HCT116 (cell line): ENCODE measurements around the gene KCNRG. TPM values are rescaled to one million over a fixed set of nuclear protein-coding genes. Genes with fewer than 3 reads are reported as not detected.

Source experiments
- ATAC-seq: fragments of 200-7000 bp; cut with Tn5 transposase; 2 replicates; pipeline ENCODE4 v1.9.1; 2020; ENCODE audit warnings: mild to moderate bottlenecking, moderate library complexity
- BruUV-seq: library from RNA; stranded (reverse); fragments of 400-500 nt; replicated peaks from 2 replicates; lab custom pipeline; 2021; lab: Mats Ljungman, UMichigan
- CTCF ChIA-PET: fragments of 300-600 bp; sonication (Branson Sonifier 250); formaldehyde crosslinking; loops from one replicate; lab custom pipeline; 2021; ENCODE audit warnings: antibody characterized with exemption; lab: Charles Lee
- POLR2A ChIA-PET: fragments of 300-600, 350-600 bp; sonication (Branson Sonifier 250); formaldehyde crosslinking; loops from one replicate; lab custom pipeline; 2021; ENCODE audit warnings: antibody characterized with exemption; lab: Charles Lee
- RAD21 ChIA-PET, 2 experiments: fragments of 300-600 bp; sonication (Branson Sonifier 250); formaldehyde crosslinking; loops; one replicate each; lab custom pipeline; 2023; ENCODE audit warnings: low total read pairs in 2 of 2; ENCODE audit not compliant: uncharacterized antibody in 2 of 2, unreplicated experiment in 2 of 2, low non-redundant PET in 1 of 2; lab: Charles Lee
- DNase-seq: peaks from one replicate; pipeline ENCODE4 v3.0.0-alpha.2; 2010; ENCODE audit warnings: low read depth, low spot score
- H2AFZ ChIP-seq: fragments of 200-600 bp; shearing (Covaris generic), sonication (generic); 2 replicates; pipeline ENCODE4 v1.6.1; 2017; ENCODE audit warnings: low read depth, mixed run types, mixed read lengths, antibody characterized with exemption, low read length; ENCODE audit not compliant: poor library complexity, severe bottlenecking
- H3K27ac ChIP-seq: 2 replicates; pipeline ENCODE4 v1.5.1; 2012; ENCODE audit warnings: low read depth, low read length
- H3K27me3 ChIP-seq: fragments of 200-600 bp; sonication (generic); 2 replicates; pipeline ENCODE4 v1.6.1; 2016; ENCODE audit warnings: mixed run types, low read length, mixed read lengths; ENCODE audit not compliant: insufficient read depth
- H3K36me3 ChIP-seq, 2 experiments: fragments of 200-500 bp in 1 of 2; fragments of 200-600 bp in 1 of 2; sonication (Bioruptor generic) in 1 of 2; sonication (generic) in 1 of 2; 2 replicates each; pipeline versions ENCODE4 v1.5.1 to v1.6.1; 2014 to 2016; ENCODE audit warnings: low read length in 2 of 2, inconsistent platforms in 1 of 2, mixed read lengths in 1 of 2, mixed run types in 1 of 2; ENCODE audit not compliant: insufficient read depth in 2 of 2, control insufficient read depth in 1 of 2
- H3K4me1 ChIP-seq, 2 experiments: fragments of 200-600 bp in 1 of 2; sonication (generic) in 1 of 2; 2 replicates each; pipeline versions ENCODE4 v1.5.1 to v1.6.1; 2012 to 2017; ENCODE audit warnings: low read length in 2 of 2, inconsistent platforms in 1 of 2, mild to moderate bottlenecking in 1 of 2, mixed read lengths in 1 of 2, mixed run types in 1 of 2, moderate library complexity in 1 of 2; ENCODE audit not compliant: insufficient read depth in 2 of 2, control insufficient read depth in 1 of 2
- H3K4me2 ChIP-seq: fragments of 200-600 bp; sonication (generic); 2 replicates; pipeline ENCODE4 v1.6.1; 2017; ENCODE audit warnings: mixed run types, low read length, mixed read lengths
- H3K4me3 ChIP-seq, 2 experiments: fragments of 200-600 bp in 1 of 2; sonication (generic) in 1 of 2; replicated peaks in 1 of 2; 2 replicates each; pipeline ENCODE4 v1.5.1; 2011 to 2016; ENCODE audit warnings: low read length in 2 of 2, control low read depth in 1 of 2, low read depth in 1 of 2, mild to moderate bottlenecking in 1 of 2, mixed read lengths in 1 of 2, mixed run types in 1 of 2
- H3K79me2 ChIP-seq: fragments of 200-600 bp; sonication (generic); 2 replicates; pipeline ENCODE4 v1.6.1; 2017; ENCODE audit warnings: mild to moderate bottlenecking, mixed run types, low read length, moderate library complexity, mixed read lengths; ENCODE audit not compliant: insufficient read depth
- H3K9ac ChIP-seq: fragments of 200-600 bp; sonication (generic); 2 replicates; pipeline ENCODE4 v1.6.1; 2016; ENCODE audit warnings: low read length, mixed read lengths
- H3K9me2 ChIP-seq: fragments of 200-600 bp; sonication (generic), shearing (Covaris generic); 2 replicates; pipeline ENCODE4 v1.6.1; 2017; ENCODE audit warnings: mixed run types, mild to moderate bottlenecking, moderate library complexity; ENCODE audit not compliant: insufficient read depth
- H3K9me3 ChIP-seq, 2 experiments: fragments of 200-500 bp in 1 of 2; fragments of 200-600 bp in 1 of 2; sonication (Bioruptor generic) in 1 of 2; sonication (generic) in 1 of 2; 2 replicates each; pipeline ENCODE4 v1.6.1; 2014 to 2017; ENCODE audit warnings: low read length in 2 of 2, mixed read lengths in 2 of 2, inconsistent platforms in 1 of 2, low read depth in 1 of 2, mild to moderate bottlenecking in 1 of 2, mixed run types in 1 of 2, moderate library complexity in 1 of 2; ENCODE audit not compliant: control insufficient read depth in 1 of 2, insufficient read depth in 1 of 2
- H4K20me1 ChIP-seq: fragments of 200-600 bp; sonication (generic), shearing (Covaris generic); 2 replicates; pipeline ENCODE4 v1.6.1; 2017; ENCODE audit warnings: mixed run types, mild to moderate bottlenecking, moderate library complexity; ENCODE audit not compliant: insufficient read depth
- CBX3 ChIP-seq: IDR thresholded peaks from 2 replicates; pipeline ENCODE4 v1.6.1; 2012; ENCODE audit warnings: low read depth
- CEBPB ChIP-seq: IDR thresholded peaks from 2 replicates; pipeline ENCODE4 v1.6.1; 2012; ENCODE audit warnings: low read depth
- CTCF ChIP-seq, 3 experiments: fragments of 200-600 bp in 1 of 3; sonication (generic) in 1 of 3; IDR thresholded peaks in 2 of 3; conservative IDR thresholded peaks in 1 of 3; 2 replicates each; pipeline ENCODE4 v1.5.1; 2012 to 2017; ENCODE audit warnings: low read depth in 2 of 3, low read length in 2 of 3, antibody characterized with exemption in 1 of 3, borderline replicate concordance in 1 of 3, control low read depth in 1 of 3, mild to moderate bottlenecking in 1 of 3, mixed read lengths in 1 of 3, mixed run types in 1 of 3, moderate library complexity in 1 of 3; ENCODE audit not compliant: insufficient read depth in 1 of 3
- EGR1 ChIP-seq: IDR thresholded peaks from 2 replicates; pipeline ENCODE4 v1.6.1; 2012; ENCODE audit warnings: low read depth
- EZH2 ChIP-seq: fragments of 200-600 bp; sonication (generic); IDR thresholded peaks from 2 replicates; pipeline ENCODE4 v1.6.1; 2017; ENCODE audit warnings: antibody characterized with exemption, mixed run types
- EZH2phosphoT487 ChIP-seq: fragments of 200-600 bp; IDR thresholded peaks from 2 replicates; pipeline ENCODE4 v1.6.1; 2018; ENCODE audit warnings: antibody characterized with exemption, borderline replicate concordance
- FOSL1 ChIP-seq: IDR thresholded peaks from 2 replicates; pipeline ENCODE4 v1.6.1; 2012; ENCODE audit warnings: low read depth
- JUND ChIP-seq: IDR thresholded peaks from 2 replicates; pipeline ENCODE4 v1.6.1; 2012
- MAX ChIP-seq: IDR thresholded peaks from 2 replicates; pipeline ENCODE4 v1.6.1; 2012
- POLR2A ChIP-seq: IDR thresholded peaks from 2 replicates; pipeline ENCODE4 v1.7.0; 2011; ENCODE audit warnings: borderline replicate concordance; ENCODE audit not compliant: insufficient read depth, insufficient read length; ENCODE audit errors: extremely low read depth
- POLR2AphosphoS5 ChIP-seq: IDR thresholded peaks from 2 replicates; pipeline ENCODE4 v1.6.1; 2011; ENCODE audit warnings: mild to moderate bottlenecking, low read depth, low read length, moderate library complexity
- RAD21 ChIP-seq: IDR thresholded peaks from 2 replicates; pipeline ENCODE4 v1.6.1; 2012; ENCODE audit warnings: low read depth, mild to moderate bottlenecking
- SIN3A ChIP-seq: IDR thresholded peaks from 2 replicates; pipeline ENCODE4 v1.6.1; 2012; ENCODE audit warnings: low read depth
- SRF ChIP-seq: IDR thresholded peaks from 2 replicates; pipeline ENCODE4 v1.6.1; 2012; ENCODE audit warnings: low read depth
- TCF7L2 ChIP-seq: IDR thresholded peaks from 2 replicates; pipeline ENCODE4 v1.7.0; 2011; ENCODE audit warnings: borderline replicate concordance, inconsistent platforms; ENCODE audit not compliant: insufficient read depth, insufficient read length; ENCODE audit errors: extremely low read depth
- YY1 ChIP-seq: IDR thresholded peaks from 2 replicates; pipeline ENCODE4 v1.6.1; 2011; ENCODE audit warnings: low read length, low read depth, moderate library complexity, mild to moderate bottlenecking; ENCODE audit not compliant: insufficient replicate concordance; ENCODE audit errors: extremely low read depth
- ZFX ChIP-seq: fragments of 450-650 bp; IDR thresholded peaks from 2 replicates; pipeline ENCODE4 v1.6.1; 2017
- ZNF274 ChIP-seq: fragments of 200-500 bp; sonication (Bioruptor generic); IDR thresholded peaks from 2 replicates; pipeline ENCODE4 v1.6.1; 2014; ENCODE audit warnings: mild to moderate bottlenecking, low read depth, low read length, inconsistent platforms
- intact Hi-C: fragments of 100-400 bp; cut with micrococcal nuclease; formaldehyde crosslinking; loops from 2 replicates; pipeline ENCODE4 v1.10.0; 2022
- total RNA-seq: library from RNA; stranded (reverse); gene quantifications from one replicate; pipeline ENCODE4 v1.2.1, GENCODE V29; 2021; ENCODE audit not compliant: unreplicated experiment
- TF ChIP-seq, protein P1 (sequence below): IDR thresholded peaks from 2 replicates; pipeline ENCODE4 v1.6.1; 2012; ENCODE audit warnings: low read depth
- TF ChIP-seq, protein P2 (sequence below): IDR thresholded peaks from 2 replicates; pipeline ENCODE4 v1.6.1; 2011; ENCODE audit warnings: mild to moderate bottlenecking, low read length, moderate library complexity; ENCODE audit not compliant: insufficient replicate concordance; ENCODE audit errors: extremely low read depth

KCNRG gene
- total RNA-seq, 1 experiment from 2014 or later, result 2.5 TPM

GRCh38 chr13:50015750-50016149, 506 bp downstream of the KCNRG start:
- Histone ChIP-seq H3K9me2 (no peaks in the 10 kb centered on the region), H3K4me2 (no peak overlapping the region), H4K20me1 (peaks cover 12% of the 10 kb centered on the region; the same call in 1 of the 2 replicates), H3K9ac (no peak overlapping the region), H3K4me1 (no peaks in the 10 kb centered on the region), H3K27me3 (no peaks in the 10 kb centered on the region), H3K27ac (no peak overlapping the region), H2AFZ (no peak overlapping the region), H3K9me3 (no peaks in the 10 kb centered on the region), H3K4me3 (no peak overlapping the region), H3K36me3 (peaks cover 23 to 35% of the 10 kb centered on the region in 2 experiments), H3K79me2 (peaks cover 29% of the 10 kb centered on the region)
- ChIA-PET POLR2A (no interaction called here), RAD21 (no interaction called here), CTCF (interaction anchor here (2.9 kb wide), 1 partner anchor 19 kb away, joined by 9 read pairs; the partner anchor contains the start of gene TRIM13)
- BruUV-seq, result no TSS peak
- intact Hi-C loops, result no loop called here
- no peak for ATAC-seq
- DNase-seq, result no peak
- TF ChIP-seq EZH2phosphoT487 (no peak), CEBPB (no peak), SRF (no peak), EGR1 (no peak), SIN3A (no peak), EZH2 (no peak), CBX3 (no peak), FOSL1 (no peak), RAD21 (no peak), POLR2AphosphoS5 (no peak), CTCF (IDR thresholded peaks at IDR 0.05 in 2 of 3, conservative IDR thresholded peaks at IDR 0.05 in 1 of 3; ENCODE audit: borderline replicate concordance in 1 of 3, insufficient read depth in 1 of 3, low read depth in 2 of 3, low read length in 2 of 3) (no peak), JUND (no peak), POLR2A (no peak), ZFX (no peak), ZNF274 (no peak), TCF7L2 (no peak), MAX (no peak), YY1 (no peak)
- TF ChIP-seq, protein P1, sequence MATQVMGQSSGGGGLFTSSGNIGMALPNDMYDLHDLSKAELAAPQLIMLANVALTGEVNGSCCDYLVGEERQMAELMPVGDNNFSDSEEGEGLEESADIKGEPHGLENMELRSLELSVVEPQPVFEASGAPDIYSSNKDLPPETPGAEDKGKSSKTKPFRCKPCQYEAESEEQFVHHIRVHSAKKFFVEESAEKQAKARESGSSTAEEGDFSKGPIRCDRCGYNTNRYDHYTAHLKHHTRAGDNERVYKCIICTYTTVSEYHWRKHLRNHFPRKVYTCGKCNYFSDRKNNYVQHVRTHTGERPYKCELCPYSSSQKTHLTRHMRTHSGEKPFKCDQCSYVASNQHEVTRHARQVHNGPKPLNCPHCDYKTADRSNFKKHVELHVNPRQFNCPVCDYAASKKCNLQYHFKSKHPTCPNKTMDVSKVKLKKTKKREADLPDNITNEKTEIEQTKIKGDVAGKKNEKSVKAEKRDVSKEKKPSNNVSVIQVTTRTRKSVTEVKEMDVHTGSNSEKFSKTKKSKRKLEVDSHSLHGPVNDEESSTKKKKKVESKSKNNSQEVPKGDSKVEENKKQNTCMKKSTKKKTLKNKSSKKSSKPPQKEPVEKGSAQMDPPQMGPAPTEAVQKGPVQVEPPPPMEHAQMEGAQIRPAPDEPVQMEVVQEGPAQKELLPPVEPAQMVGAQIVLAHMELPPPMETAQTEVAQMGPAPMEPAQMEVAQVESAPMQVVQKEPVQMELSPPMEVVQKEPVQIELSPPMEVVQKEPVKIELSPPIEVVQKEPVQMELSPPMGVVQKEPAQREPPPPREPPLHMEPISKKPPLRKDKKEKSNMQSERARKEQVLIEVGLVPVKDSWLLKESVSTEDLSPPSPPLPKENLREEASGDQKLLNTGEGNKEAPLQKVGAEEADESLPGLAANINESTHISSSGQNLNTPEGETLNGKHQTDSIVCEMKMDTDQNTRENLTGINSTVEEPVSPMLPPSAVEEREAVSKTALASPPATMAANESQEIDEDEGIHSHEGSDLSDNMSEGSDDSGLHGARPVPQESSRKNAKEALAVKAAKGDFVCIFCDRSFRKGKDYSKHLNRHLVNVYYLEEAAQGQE, result no peak
- TF ChIP-seq, protein P2, sequence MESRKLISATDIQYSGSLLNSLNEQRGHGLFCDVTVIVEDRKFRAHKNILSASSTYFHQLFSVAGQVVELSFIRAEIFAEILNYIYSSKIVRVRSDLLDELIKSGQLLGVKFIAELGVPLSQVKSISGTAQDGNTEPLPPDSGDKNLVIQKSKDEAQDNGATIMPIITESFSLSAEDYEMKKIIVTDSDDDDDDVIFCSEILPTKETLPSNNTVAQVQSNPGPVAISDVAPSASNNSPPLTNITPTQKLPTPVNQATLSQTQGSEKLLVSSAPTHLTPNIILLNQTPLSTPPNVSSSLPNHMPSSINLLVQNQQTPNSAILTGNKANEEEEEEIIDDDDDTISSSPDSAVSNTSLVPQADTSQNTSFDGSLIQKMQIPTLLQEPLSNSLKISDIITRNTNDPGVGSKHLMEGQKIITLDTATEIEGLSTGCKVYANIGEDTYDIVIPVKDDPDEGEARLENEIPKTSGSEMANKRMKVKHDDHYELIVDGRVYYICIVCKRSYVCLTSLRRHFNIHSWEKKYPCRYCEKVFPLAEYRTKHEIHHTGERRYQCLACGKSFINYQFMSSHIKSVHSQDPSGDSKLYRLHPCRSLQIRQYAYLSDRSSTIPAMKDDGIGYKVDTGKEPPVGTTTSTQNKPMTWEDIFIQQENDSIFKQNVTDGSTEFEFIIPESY, result no peak
